HT1080 (cell line): ENCODE results near the gene ZNF385C. TPM values are rescaled to one million over a fixed set of nuclear protein-coding genes. Genes with fewer than 3 reads are reported as not detected.

ENCODE experiments used
- DNase-seq: peaks from one replicate; pipeline ENCODE4 v3.0.0-alpha.2; 2015; ENCODE audit warnings: low read depth
- total RNA-seq: library from RNA; depleted of rRNA; stranded (reverse); fragments of >200 nt; shearing (Covaris generic); gene quantifications from 2 replicates; pipeline ENCODE4 v1.2.3, GENCODE V29; 2014

Gene ZNF385C
- total RNA-seq, 1 experiment from 2014 or later, result not detected

DNA sequence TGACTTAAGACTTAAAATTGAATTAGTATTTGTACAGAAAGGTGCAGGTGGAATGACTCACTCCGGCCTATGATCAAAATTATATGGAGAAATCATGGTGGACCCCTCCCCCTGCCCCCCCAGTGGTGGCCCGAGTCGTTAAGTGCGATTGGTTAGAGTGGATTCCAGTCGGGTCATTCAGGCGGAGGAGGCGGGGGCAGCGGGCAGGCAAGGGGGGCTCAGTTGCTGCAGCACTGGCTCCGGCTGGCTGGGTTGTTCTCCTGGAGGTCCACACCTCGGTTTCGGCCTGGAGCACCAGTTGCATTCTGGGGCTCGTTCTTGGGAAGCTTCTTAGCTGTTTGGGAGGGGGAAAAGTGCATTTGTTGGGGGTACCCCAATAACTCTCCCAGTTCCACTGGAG lies 27.3 kb upstream of the ZNF385C start:
- no peak for DNase-seq

DNA sequence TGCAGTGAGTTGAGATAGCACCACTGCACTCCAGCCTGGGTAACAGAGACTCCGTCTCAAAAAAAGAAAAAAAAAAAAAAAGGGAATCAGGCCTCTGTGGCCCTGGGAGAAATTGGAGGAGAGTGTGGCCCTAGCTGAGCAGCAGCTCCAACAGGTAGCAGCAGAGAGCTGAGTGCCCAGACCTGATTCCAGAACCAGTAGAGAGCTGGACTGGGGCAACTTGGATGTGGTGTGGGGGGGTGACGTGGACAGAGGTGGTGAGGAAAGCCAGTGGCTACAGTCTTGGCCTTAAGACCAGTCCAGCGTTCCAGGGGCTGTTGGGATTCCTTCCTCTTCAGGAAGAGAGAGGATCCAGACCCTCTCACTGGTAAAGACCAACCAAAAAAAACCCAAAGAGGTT lies 26.0 kb upstream of the ZNF385C start:
- DNase-seq, result no peak

- no peak for DNase-seq
These were observed 24.4 kb upstream of the ZNF385C start, which contains the start of gene HSPB9 for GRCh38 chr17:42122371-42123303. HSPB9 (plus strand) TSS chr17:42122804; CDS start chr17:42122851, 47 bp downstream.

- DNase-seq, result peak; percentile 79
These were observed 22.8 kb upstream of the ZNF385C start, which contains the start of gene KAT2A for GRCh38 chr17:42120770-42121769. KAT2A (minus strand) TSS chr17:42121367; CDS start chr17:42121304, 63 bp downstream.

- DNase-seq, result no peak
These were observed 22.0 kb upstream of the ZNF385C start for GRCh38 chr17:42120161-42120769.

- DNase-seq, result no peak
These were observed 21.0 kb upstream of the ZNF385C start for GRCh38 chr17:42119301-42119700.

- peak; percentile 30 for DNase-seq
These were observed 20.3 kb upstream of the ZNF385C start for GRCh38 chr17:42118545-42118944.

- no peak for DNase-seq
These were observed 19.8 kb upstream of the ZNF385C start for GRCh38 chr17:42118126-42118510.

DNA sequence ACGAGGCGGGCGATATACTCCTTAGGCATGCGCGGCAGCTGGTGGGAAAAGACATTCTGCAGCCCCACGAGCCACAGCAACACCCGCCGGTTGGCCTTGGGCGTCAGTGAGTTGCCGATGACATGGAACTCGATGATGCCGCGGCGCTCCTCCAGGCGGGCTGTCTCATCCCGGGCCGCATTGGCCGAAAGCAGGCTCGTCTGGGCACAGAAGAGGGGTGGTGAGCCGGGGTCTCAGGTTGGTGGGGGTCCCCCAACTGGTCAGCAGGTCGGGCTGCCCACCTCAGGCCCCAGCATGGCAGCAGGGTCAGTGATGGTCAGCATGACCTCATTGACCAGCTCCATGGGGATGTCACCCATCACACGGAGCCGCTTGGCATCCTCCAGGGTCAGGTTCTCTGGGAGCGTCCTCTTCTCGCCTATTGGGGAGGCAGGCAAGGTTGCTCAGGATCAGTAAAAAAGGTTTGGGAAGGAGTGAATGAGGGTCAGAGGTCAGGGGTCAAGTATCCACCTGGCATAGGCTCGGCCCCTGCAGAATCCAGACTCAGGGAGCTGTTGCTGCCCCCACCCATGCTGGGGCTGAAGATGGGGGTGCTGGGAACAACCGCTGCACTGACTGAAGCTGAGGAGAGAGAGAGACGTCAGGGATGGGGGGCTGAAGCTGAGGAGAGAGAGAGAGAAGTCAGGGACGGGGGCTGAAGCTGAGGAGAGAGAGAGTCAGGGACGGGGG lies 19.3 kb upstream of the ZNF385C start:
- no peak for DNase-seq

GRCh38 chr17:42116705-42117396 lies 18.6 kb upstream of the ZNF385C start:
- peak; percentile 77 for DNase-seq

GRCh38 chr17:42114118-42114517 lies 15.8 kb upstream of the ZNF385C start:
- DNase-seq, result no peak

GRCh38 chr17:42113293-42114069 lies 15.2 kb upstream of the ZNF385C start:
- DNase-seq, result no peak

DNA sequence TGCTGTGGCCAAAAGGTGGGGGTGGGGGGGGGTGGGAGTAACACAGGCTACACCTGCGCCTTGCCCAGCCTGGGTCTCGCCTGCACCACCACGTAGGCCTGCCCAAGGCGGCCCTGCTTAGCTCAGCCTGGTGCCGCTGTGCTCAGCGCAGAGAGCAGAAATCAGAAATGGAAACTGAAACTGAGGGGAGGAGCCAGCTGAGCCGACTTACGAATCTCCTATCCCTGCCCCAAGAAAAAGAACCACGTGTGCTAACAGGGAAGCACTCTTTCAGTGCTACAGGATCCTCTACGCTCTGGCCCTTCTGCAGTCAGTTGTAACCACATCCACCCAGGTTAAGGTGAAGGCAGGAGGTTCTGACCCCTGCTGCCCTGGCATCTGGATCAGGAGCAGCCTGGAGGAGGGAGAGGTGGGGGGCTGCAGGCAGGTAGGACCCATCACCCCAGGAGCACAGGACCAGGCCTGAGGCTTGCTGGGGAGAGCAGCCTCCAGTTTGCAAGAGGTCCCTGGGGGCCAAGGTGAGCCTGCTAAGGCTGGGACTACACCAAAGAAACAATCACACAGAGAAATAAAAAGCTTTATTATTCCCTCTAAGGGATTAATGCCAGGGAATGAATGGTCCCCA lies 14.4 kb upstream of the ZNF385C start, which contains the start of gene DHX58:
Gene DHX58, minus strand, starts transcription at position 163 of the 625 bp plus-strand sequence. CDS start 822 bp downstream, outside the sequence.
- DNase-seq, result peak; percentile 83

GRCh38 chr17:42111871-42112551 lies 13.7 kb upstream of the ZNF385C start:
- DNase-seq, result no peak

DNA sequence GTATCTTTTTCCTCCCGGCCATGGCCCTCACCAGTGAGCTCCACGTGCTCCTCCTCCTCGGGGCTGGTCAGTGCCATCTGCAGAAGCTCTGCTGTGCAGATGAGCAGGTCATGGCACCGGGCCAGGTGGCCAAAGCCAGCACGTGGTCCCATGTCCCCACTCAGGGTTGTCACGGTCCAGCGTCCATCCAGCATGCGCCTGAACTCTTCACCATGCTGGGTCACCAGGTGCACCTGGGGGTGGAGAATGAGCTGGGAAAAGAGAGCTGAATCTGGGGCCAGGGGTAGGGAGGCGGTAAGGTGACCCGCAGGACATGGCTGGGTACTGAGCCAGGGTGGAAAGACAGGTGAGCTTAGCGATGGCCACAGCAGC lies 13.0 kb upstream of the ZNF385C start:
- DNase-seq, result no peak

DNA sequence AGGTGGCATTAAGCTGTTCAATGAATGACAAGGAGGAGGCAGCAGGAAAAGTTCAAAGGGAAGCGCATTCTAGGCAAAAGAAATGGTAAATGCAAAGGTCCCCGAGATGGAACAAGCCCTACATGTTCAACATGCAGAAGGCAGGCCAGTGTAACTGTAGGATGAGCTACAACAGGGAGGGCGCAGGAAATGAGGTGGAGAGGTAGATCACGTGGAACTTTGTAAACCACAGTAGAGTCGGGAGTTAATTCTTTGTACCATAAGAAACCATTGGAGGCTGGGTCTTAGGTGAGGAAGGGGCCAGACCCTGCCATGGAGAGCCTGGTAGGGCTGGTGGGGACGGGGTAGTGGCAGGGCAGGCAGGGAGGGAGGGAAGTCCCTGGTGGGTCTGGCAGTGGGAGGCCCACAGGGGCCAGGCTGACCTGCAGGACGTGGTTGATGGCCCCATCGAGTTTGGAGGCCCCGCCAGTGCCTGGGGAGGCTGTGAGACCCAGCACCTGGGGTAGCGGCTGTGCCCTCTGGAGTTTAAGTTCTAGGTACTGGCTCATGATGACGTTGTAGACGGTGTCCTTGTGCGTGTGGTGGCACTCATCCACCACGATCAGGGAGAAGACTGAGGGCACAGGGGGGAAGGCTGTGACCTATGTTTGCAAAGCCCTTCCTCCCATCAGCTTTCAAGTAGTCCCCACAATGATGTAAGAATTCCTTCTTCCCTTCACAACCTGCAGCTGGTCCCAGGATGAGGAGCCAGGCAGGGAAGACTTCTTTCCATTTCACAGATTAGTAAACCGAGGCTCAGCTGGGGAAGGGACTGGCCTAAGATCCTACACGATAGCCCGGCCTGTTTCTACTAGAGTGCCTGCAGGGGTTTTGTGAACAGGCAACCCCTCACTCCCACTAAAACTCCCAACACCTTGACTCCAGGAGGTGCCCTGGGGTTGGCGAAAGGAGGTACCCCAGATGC lies 12.3 kb upstream of the ZNF385C start:
- no peak for DNase-seq

- DNase-seq, result no peak
These were observed 10.8 kb upstream of the ZNF385C start for GRCh38 chr17:42109086-42109485.
